Measurements from ENCODE around the gene HBEGF.

Gene HBEGF

DNA sequence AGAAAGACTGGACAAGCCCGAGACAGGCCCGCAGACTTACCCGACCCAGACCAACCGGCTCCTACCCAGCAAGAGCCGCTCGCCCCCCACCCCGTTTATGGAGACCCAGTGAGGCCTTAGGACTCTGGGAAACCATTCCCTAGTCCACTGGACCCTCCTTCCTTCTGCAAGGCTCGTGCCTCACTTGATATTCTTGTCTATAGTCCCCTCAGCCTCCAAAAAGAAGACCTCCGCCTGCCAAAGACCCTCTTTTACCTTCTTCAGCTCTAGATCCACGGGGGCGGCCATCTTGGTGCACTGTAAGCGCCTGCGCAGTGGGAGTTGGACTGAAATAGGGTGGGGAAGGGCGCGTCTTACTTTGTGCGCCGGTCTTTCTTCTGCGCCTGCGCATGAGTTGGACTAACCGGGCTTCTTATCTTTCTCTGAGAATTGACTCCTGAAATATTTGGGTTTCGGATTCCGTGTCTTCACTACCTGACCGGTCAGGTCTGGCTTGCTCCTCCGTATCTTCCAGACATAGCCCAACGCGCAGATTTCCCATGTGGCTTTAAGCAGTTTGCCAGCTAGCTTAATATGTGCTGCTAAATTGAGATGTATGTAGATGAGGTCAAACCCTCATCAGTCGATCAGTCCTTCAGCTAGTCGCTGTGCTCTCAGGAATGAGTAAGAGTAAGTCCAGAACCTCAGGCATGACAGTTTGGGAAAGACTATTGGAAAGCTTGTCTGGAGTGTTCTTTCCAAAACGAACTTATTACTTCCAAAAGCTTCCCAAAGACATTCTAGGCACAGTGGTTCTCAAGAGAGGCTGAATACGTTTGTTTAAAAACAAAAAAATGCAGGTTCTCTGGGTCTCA, 43.4 kb downstream of the HBEGF start, which contains the start of gene PFDN1:
TSS of gene PFDN1 (minus strand) at position 316 of the 854 bp plus-strand sequence. CDS start at position 288, 28 bp downstream.
- DNase-seq (ENCODE audit: low spot score): peak; percentile 95
- in situ Hi-C loops (cut with MboI; ENCODE audit: low sequenced_read_pairs, unreplicated experiment): no loop called here
- TF ChIP-seq, protein P1, sequence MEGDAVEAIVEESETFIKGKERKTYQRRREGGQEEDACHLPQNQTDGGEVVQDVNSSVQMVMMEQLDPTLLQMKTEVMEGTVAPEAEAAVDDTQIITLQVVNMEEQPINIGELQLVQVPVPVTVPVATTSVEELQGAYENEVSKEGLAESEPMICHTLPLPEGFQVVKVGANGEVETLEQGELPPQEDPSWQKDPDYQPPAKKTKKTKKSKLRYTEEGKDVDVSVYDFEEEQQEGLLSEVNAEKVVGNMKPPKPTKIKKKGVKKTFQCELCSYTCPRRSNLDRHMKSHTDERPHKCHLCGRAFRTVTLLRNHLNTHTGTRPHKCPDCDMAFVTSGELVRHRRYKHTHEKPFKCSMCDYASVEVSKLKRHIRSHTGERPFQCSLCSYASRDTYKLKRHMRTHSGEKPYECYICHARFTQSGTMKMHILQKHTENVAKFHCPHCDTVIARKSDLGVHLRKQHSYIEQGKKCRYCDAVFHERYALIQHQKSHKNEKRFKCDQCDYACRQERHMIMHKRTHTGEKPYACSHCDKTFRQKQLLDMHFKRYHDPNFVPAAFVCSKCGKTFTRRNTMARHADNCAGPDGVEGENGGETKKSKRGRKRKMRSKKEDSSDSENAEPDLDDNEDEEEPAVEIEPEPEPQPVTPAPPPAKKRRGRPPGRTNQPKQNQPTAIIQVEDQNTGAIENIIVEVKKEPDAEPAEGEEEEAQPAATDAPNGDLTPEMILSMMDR (IDR thresholded peaks at IDR 0.05; ENCODE audit: borderline replicate concordance, control extremely low read depth, extremely low read depth, insufficient read depth, missing control alignments): no peak

DNA sequence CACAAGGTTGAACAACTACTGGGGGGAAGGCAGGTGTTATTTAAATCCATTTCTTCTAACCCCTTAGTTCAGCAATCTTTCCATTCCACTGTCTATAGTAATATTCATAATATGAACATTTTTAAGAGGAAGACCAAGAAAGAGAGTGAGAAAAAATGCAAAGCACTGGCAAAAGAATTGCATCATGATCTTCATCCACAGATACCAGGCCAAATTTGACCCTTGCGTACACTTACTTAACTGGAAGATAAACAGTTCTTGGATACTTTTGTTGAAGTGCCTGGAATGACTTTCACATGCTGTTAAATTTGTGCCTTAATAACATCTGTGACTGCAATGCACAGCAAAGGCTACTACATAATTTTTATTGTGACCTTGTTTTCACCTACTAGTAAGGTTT, 45.3 kb downstream of the HBEGF start:
- in situ Hi-C loops (cut with MboI; ENCODE audit: low sequenced_read_pairs, unreplicated experiment): no loop called here
- TF ChIP-seq, protein P1 (IDR thresholded peaks at IDR 0.05; ENCODE audit: borderline replicate concordance, control extremely low read depth, extremely low read depth, insufficient read depth, missing control alignments): no peak
- no peak for DNase-seq (ENCODE audit: low spot score)

DNA sequence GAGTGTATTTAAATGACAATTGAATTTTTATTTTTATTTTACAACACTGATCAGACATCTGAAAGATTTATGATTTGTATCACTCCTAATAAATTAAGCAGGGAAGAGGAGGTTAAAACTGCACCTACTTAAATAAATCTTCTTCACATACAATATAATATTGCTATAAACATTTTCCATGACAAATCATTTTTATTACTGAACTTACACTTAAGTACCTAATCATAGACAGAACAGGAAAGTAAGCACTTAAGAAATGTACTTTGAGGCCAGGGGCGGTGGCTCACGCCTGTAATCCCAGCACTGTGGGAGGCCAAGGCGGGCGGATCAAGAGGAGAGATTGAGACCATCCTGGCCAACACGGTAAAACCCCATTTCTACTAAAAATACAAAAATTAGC, 47.3 kb downstream of the HBEGF start:
- in situ Hi-C loops (cut with MboI; ENCODE audit: low sequenced_read_pairs, unreplicated experiment): no loop called here
- no peak for DNase-seq (ENCODE audit: low spot score)

DNA sequence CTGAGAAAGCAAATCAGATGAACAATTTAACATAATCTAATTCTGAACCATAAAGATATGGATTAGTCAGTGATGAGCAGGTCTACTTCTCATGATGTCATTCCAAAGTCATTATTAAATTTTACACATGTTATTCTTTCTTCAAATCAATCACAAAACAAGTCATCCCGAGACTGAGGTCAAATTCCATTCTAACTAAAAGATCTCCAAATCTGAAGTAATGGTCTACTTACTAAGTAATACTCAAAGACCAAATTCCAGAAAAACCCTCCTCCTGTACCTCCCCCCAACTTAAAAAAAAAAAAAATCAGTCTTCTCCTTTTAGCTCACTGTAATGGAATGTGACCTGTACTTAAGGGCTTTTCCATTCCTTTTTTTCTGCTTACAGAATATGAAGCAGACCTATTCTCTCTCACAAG, 48.2 kb downstream of the HBEGF start:
- in situ Hi-C loops (cut with MboI; ENCODE audit: low sequenced_read_pairs, unreplicated experiment): no loop called here
- no peak for DNase-seq (ENCODE audit: low spot score)
- TF ChIP-seq, protein P1 (IDR thresholded peaks at IDR 0.05; ENCODE audit: borderline replicate concordance, control extremely low read depth, extremely low read depth, insufficient read depth, missing control alignments): no peak

More for the DNA sequence above, 47.3 kb downstream of the HBEGF start:
- TF ChIP-seq, protein P1 (IDR thresholded peaks at IDR 0.05; ENCODE audit: borderline replicate concordance, control extremely low read depth, extremely low read depth, insufficient read depth, missing control alignments): no peak

DNA sequence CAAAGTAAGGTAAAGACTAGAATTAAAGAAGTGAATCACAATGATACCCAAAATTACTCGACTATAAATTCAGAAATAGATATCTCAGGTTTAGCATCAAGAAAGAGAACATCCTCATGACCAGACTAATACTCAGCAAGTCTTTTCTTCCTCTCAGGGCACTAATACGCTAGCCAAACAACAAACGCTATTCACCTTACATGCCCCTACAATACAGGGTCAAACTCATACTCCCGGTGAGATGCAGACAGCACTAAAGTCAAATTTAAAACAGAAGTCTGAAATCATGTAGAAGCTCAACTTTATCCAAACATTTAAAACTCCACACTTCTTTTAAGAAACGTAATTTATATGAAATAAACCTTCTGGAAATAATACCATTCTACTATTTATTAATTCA, 49.1 kb downstream of the HBEGF start:
- in situ Hi-C loops (cut with MboI; ENCODE audit: low sequenced_read_pairs, unreplicated experiment): no loop called here
- TF ChIP-seq, protein P1 (IDR thresholded peaks at IDR 0.05; ENCODE audit: borderline replicate concordance, control extremely low read depth, extremely low read depth, insufficient read depth, missing control alignments): no peak
- DNase-seq (ENCODE audit: low spot score): no peak

DNA sequence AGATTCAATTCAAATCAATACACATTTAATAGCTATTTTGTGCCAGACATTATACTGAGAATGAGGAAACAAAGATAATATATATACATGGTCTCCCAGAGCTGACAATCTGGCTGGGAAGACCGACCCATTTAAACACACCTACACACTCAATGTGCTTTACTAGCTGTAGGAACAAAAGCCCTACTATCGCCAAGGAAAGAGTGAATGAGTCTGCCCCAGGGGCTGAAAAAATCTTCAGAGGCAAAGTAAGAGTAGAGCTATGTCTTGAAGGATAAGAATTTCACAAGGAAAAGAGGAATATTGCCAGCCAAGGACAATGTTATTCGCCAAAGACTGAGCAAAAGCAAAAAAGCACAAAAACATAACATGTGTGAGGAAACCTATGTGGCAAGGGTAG, 50.1 kb downstream of the HBEGF start:
- TF ChIP-seq, protein P1 (IDR thresholded peaks at IDR 0.05; ENCODE audit: borderline replicate concordance, control extremely low read depth, extremely low read depth, insufficient read depth, missing control alignments): no peak
- DNase-seq (ENCODE audit: low spot score): no peak
- in situ Hi-C loops (cut with MboI; ENCODE audit: low sequenced_read_pairs, unreplicated experiment): no loop called here

All from GM13976 (cell line).